Endometrial microvascular endothelial cells (primary cell): ENCODE results near the gene SLFNL1. TPM values are rescaled to one million over a fixed set of nuclear protein-coding genes. Genes with fewer than 3 reads are reported as not detected.

ENCODE experiments used
- in situ Hi-C: cut with HindIII; loops from 2 replicates; pipeline ENCODE4 v1.10.0; 2017; ENCODE audit warnings: low sequenced_read_pairs, low pct_unique_long_range_greater_than_20kb; ENCODE audit errors: inconsistent ontology term
- total RNA-seq: library from RNA; depleted of rRNA; stranded (reverse); fragments of >200 nt; gene quantifications from one replicate; pipeline ENCODE4 v1.2.3, GENCODE V29; 2015; ENCODE audit errors: inconsistent ontology term

SLFNL1 gene
- total RNA-seq, 1 donor from 2014 or later: not detected

GRCh38 chr1:41023279-41023990, 1.9 kb upstream of the SLFNL1 start:
- in situ Hi-C loops: no loop called here

GRCh38 chr1:41022424-41022823, 899 bp upstream of the SLFNL1 start:
- in situ Hi-C loops: no loop called here

- in situ Hi-C loops: no loop called here
Observed at GRCh38 chr1:41020654-41021053, 871 bp downstream of the SLFNL1 start.

GRCh38 chr1:41020109-41020576, 1.4 kb downstream of the SLFNL1 start:
- in situ Hi-C loops: no loop called here

GRCh38 chr1:41019353-41019745, 2.2 kb downstream of the SLFNL1 start:
- in situ Hi-C loops: no loop called here

GRCh38 chr1:41018018-41018410, 3.5 kb downstream of the SLFNL1 start:
- in situ Hi-C loops: no loop called here

GRCh38 chr1:41017141-41018017, 4.1 kb downstream of the SLFNL1 start:
- in situ Hi-C loops: no loop called here

- in situ Hi-C loops: no loop called here
Observed at GRCh38 chr1:41015897-41016470, 5.5 kb downstream of the SLFNL1 start.

GRCh38 chr1:41015281-41015896, 6.1 kb downstream of the SLFNL1 start:
- in situ Hi-C loops: no loop called here

GRCh38 chr1:41014871-41015270, 6.7 kb downstream of the SLFNL1 start:
- in situ Hi-C loops: no loop called here

GRCh38 chr1:41013796-41014195, 7.7 kb downstream of the SLFNL1 start:
- in situ Hi-C loops: no loop called here

- in situ Hi-C loops: no loop called here
Observed at GRCh38 chr1:41013024-41013423, 8.5 kb downstream of the SLFNL1 start.

GRCh38 chr1:41010345-41010744, 11.2 kb downstream of the SLFNL1 start:
- in situ Hi-C loops: no loop called here

- in situ Hi-C loops: no loop called here
Observed at GRCh38 chr1:41009466-41009865, 12.1 kb downstream of the SLFNL1 start.

- in situ Hi-C loops: no loop called here
Observed at GRCh38 chr1:41006942-41007865, 14.3 kb downstream of the SLFNL1 start.

GRCh38 chr1:41005876-41006275, 15.6 kb downstream of the SLFNL1 start:
- in situ Hi-C loops: no loop called here

GRCh38 chr1:41003640-41004220, 17.8 kb downstream of the SLFNL1 start:
- in situ Hi-C loops: no loop called here

- in situ Hi-C loops: no loop called here
Observed at GRCh38 chr1:41003127-41003639, 18.3 kb downstream of the SLFNL1 start.
